HG03135 (cell line): ENCODE results near the gene LRRC8A.
"Not testable (repeated sequence)": the region's sequence is repeated elsewhere in the genome, so short reads cannot be mapped to it uniquely, and the experiment has no call there.

Experiments
- ATAC-seq: cut with Tn5 transposase; IDR thresholded peaks from one replicate; pipeline ENCODE4 v1.9.1; 2021; ENCODE audit warnings: mild to moderate bottlenecking, moderate library complexity; ENCODE audit not compliant: unreplicated experiment

LRRC8A gene

GRCh38 chr9:128881884-128882676 is at the start of gene LRRC8A, which contains the start of gene KYAT1:
Gene LRRC8A, plus strand, starts transcription at chr9:128882133. Its CDS starts 25,032 bp downstream, at chr9:128907165.
Gene KYAT1, minus strand, starts transcription at chr9:128881950. Its CDS starts 36,545 bp downstream, at chr9:128845405.
- peak; percentile 86 for ATAC-seq

GRCh38 chr9:128833696-128834095 is 48.2 kb upstream of the LRRC8A start:
- ATAC-seq: no peak

GRCh38 chr9:128835246-128836210 is 46.4 kb upstream of the LRRC8A start:
- ATAC-seq: no peak

- ATAC-seq: no peak
These were observed 45.3 kb upstream of the LRRC8A start for GRCh38 chr9:128836509-128837145.

GRCh38 chr9:128838338-128838737 is 43.6 kb upstream of the LRRC8A start:
- ATAC-seq: no peak

- ATAC-seq: no peak
These were observed 41.4 kb upstream of the LRRC8A start for GRCh38 chr9:128840524-128840923.

GRCh38 chr9:128841694-128842492 is 40.0 kb upstream of the LRRC8A start:
- ATAC-seq: no peak

GRCh38 chr9:128843171-128843570 is 38.8 kb upstream of the LRRC8A start:
- ATAC-seq: not testable (repeated sequence)

GRCh38 chr9:128845186-128845931 is 36.6 kb upstream of the LRRC8A start:
- no peak for ATAC-seq

GRCh38 chr9:128846680-128847030 is 35.3 kb upstream of the LRRC8A start:
- no peak for ATAC-seq

- no peak for ATAC-seq
These were observed 34.1 kb upstream of the LRRC8A start for GRCh38 chr9:128847803-128848202.

GRCh38 chr9:128851024-128851423 is 30.9 kb upstream of the LRRC8A start:
- not testable (repeated sequence) for ATAC-seq

- ATAC-seq: not testable (repeated sequence)
These were observed 29.9 kb upstream of the LRRC8A start for GRCh38 chr9:128851779-128852600.

- not testable (repeated sequence) for ATAC-seq
These were observed 29.3 kb upstream of the LRRC8A start for GRCh38 chr9:128852646-128853045.

GRCh38 chr9:128854454-128854853 is 27.5 kb upstream of the LRRC8A start:
- not testable (repeated sequence) for ATAC-seq

GRCh38 chr9:128858476-128858875 is 23.5 kb upstream of the LRRC8A start:
- ATAC-seq: not testable (repeated sequence)

GRCh38 chr9:128860937-128861336 is 21.0 kb upstream of the LRRC8A start:
- ATAC-seq: no peak

- no peak for ATAC-seq
These were observed 20.4 kb upstream of the LRRC8A start for GRCh38 chr9:128861501-128861900.

GRCh38 chr9:128862401-128862851 is 19.5 kb upstream of the LRRC8A start:
- no peak for ATAC-seq
